ENCODE data around the gene MLLT10. TPM values are rescaled to one million over a fixed set of nuclear protein-coding genes. Genes with fewer than 3 reads are reported as not detected.
"Not testable (repeated sequence)": the region's sequence is repeated elsewhere in the genome, so short reads cannot be mapped to it uniquely, and the experiment has no call there.

Gene MLLT10
- total RNA-seq, 1 experiment from 2014 or later = 72.3 TPM

DNA sequence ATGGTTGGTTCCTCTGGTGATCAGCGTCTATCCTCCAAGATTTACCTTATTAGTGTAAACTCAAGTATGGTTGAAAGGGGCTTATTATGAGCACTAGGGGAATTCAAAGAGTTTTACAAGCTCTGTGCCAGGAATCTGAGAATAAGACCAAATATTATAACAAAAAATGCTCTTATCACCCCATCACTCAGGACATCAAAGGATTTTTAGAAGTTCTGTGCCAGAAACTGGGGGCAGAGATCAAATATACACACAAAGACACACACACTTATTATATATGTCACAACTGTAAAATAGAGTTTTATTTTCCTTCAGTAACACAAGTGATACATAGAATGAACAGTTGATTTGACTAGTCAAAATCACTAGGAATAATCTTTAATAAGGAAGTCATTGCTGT, 89.3 kb downstream of the MLLT10 start:
- Histone ChIP-seq H2AK5ac (ENCODE audit: insufficient read length, low read length) (no peak overlapping the region), H3T11ph (ENCODE audit: low read length) (no peak overlapping the region), H3K9ac (ENCODE audit: extremely low read depth, insufficient read length, low read length) (no peak overlapping the region), H3K4ac (ENCODE audit: low read depth, low read length) (no peak overlapping the region), H4K5ac (ENCODE audit: insufficient read length, low read depth, low read length) (no peak overlapping the region), H3K56ac (ENCODE audit: insufficient read length, low read depth, low read length) (no peak overlapping the region), H2BK120ac (ENCODE audit: low read depth, low read length, poor library complexity, severe bottlenecking) (no peak overlapping the region), H3K14ac (ENCODE audit: insufficient read depth, low read length) (no peak overlapping the region), H3K79me1 (ENCODE audit: insufficient read depth, low read depth, low read length, poor library complexity, severe bottlenecking) (no peaks in the 10 kb centered on the region), H3K23ac (ENCODE audit: insufficient read length, low read depth, low read length) (no peak overlapping the region), H3K27ac (ENCODE audit: insufficient read length, low read depth, low read length) (no peak overlapping the region), H3K23me2 (ENCODE audit: insufficient read length, low read depth, low read length, poor library complexity, severe bottlenecking) (no peaks in the 10 kb centered on the region), H4K91ac (ENCODE audit: insufficient read length, low read depth, low read length) (no peak overlapping the region), H2AFZ (ENCODE audit: low read length) (no peak overlapping the region), H3K9me3 (ENCODE audit: control insufficient read depth, low read depth, low read length) (no peaks in the 10 kb centered on the region), H3K4me2 (ENCODE audit: insufficient read depth, insufficient read length, low read length) (no peak overlapping the region), H3K79me2 (ENCODE audit: insufficient read depth, low read length) (no peaks in the 10 kb centered on the region; the same call in 1 of the 2 replicates), H3K27me3 (ENCODE audit: insufficient read depth, low read length) (no peaks in the 10 kb centered on the region), H4K8ac (replicated peaks; ENCODE audit: insufficient read length, low read depth, low read length) (no peak overlapping the region), H3K18ac (ENCODE audit: insufficient read length, low read depth, low read length) (no peak overlapping the region), H2BK5ac (ENCODE audit: insufficient read length, low read length) (no peak overlapping the region), H3K4me1 (ENCODE audit: insufficient read depth, low read length) (no peaks in the 10 kb centered on the region; the same call in 1 of the 2 replicates), H2BK20ac (ENCODE audit: low read depth, low read length, poor library complexity, severe bottlenecking) (no peak overlapping the region), H2BK15ac (ENCODE audit: low read depth, low read length) (no peak overlapping the region), H4K20me1 (ENCODE audit: control insufficient read depth, insufficient read depth, insufficient read length) (no peaks in the 10 kb centered on the region), H2BK12ac (ENCODE audit: insufficient read length, low read depth, low read length) (no peak overlapping the region)
- no CpG with 5 or more reads among the region's 1 CpG for WGBS (ENCODE audit: extremely low coverage, insufficient read length, low lambda C conversion rate)
- Mint-ChIP-seq H3K27me3 (ENCODE audit: low read depth) (no peaks in the 10 kb centered on the region), H3K9me3 (no peaks in the 10 kb centered on the region), H3K27ac (no peak overlapping the region), H3K4me3 (no peak overlapping the region), H3K36me3 (ENCODE audit: insufficient read depth in 1 of 3, low read depth in 3 of 3) (peaks cover 11 to 40% (median 37%) of the 10 kb centered on the region in 3 experiments; a peak in 5 of 7 replicates), H3K4me1 (no peaks in the 10 kb centered on the region)
- no peak for DNase-seq
- TF ChIP-seq, protein P1, sequence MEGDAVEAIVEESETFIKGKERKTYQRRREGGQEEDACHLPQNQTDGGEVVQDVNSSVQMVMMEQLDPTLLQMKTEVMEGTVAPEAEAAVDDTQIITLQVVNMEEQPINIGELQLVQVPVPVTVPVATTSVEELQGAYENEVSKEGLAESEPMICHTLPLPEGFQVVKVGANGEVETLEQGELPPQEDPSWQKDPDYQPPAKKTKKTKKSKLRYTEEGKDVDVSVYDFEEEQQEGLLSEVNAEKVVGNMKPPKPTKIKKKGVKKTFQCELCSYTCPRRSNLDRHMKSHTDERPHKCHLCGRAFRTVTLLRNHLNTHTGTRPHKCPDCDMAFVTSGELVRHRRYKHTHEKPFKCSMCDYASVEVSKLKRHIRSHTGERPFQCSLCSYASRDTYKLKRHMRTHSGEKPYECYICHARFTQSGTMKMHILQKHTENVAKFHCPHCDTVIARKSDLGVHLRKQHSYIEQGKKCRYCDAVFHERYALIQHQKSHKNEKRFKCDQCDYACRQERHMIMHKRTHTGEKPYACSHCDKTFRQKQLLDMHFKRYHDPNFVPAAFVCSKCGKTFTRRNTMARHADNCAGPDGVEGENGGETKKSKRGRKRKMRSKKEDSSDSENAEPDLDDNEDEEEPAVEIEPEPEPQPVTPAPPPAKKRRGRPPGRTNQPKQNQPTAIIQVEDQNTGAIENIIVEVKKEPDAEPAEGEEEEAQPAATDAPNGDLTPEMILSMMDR (conservative IDR thresholded peaks at IDR 0.05) = no peak

DNA sequence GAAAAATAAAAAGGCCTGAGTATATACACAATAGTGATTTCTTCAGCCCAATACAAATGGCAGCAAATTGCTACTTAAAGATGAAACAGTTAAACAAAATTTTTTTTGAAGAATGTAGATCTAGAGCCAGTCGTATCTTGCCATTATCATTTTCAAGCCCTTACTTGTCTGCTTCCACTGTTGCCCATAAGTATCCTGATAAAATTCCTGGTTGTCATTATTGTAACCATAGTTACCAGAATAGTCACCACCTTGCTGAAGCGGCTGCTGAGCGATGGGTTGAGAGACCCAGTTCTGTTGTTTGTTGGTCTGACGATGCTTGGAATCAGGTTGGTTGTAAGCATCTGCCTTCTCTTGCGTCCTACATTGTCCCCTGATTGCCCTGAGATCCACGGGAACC, 90.4 kb downstream of the MLLT10 start:
- H4K5ac ChIP-seq (ENCODE audit: insufficient read length, low read depth, low read length); H4K91ac ChIP-seq (ENCODE audit: insufficient read length, low read depth, low read length); H3K9me3 Mint-ChIP-seq; H3K4me1 ChIP-seq (ENCODE audit: insufficient read depth, low read length); H3K79me2 ChIP-seq (ENCODE audit: insufficient read depth, low read length); H3K4ac ChIP-seq (ENCODE audit: low read depth, low read length); H2BK20ac ChIP-seq (ENCODE audit: low read depth, low read length, poor library complexity, severe bottlenecking); H2BK120ac ChIP-seq (ENCODE audit: low read depth, low read length, poor library complexity, severe bottlenecking); H3K4me1 Mint-ChIP-seq; H3K9me3 ChIP-seq (ENCODE audit: control insufficient read depth, low read depth, low read length); H3K23ac ChIP-seq (ENCODE audit: insufficient read length, low read depth, low read length); H2BK12ac ChIP-seq (ENCODE audit: insufficient read length, low read depth, low read length); H3K79me1 ChIP-seq (ENCODE audit: insufficient read depth, low read depth, low read length, poor library complexity, severe bottlenecking); H2BK5ac ChIP-seq (ENCODE audit: insufficient read length, low read length); H2AFZ ChIP-seq (ENCODE audit: low read length); DNase-seq; H3K56ac ChIP-seq (ENCODE audit: insufficient read length, low read depth, low read length); H3K9ac ChIP-seq (ENCODE audit: extremely low read depth, insufficient read length, low read length); H3K23me2 ChIP-seq (ENCODE audit: insufficient read length, low read depth, low read length, poor library complexity, severe bottlenecking); H3K27ac ChIP-seq (ENCODE audit: insufficient read length, low read depth, low read length); H3K4me3 Mint-ChIP-seq; H3K27ac Mint-ChIP-seq; H3K27me3 ChIP-seq (ENCODE audit: insufficient read depth, low read length); H3K18ac ChIP-seq (ENCODE audit: insufficient read length, low read depth, low read length); H4K8ac ChIP-seq (replicated peaks; ENCODE audit: insufficient read length, low read depth, low read length); H3K14ac ChIP-seq (ENCODE audit: insufficient read depth, low read length); H3K4me2 ChIP-seq (ENCODE audit: insufficient read depth, insufficient read length, low read length); H4K20me1 ChIP-seq (ENCODE audit: control insufficient read depth, insufficient read depth, insufficient read length); H3K27me3 Mint-ChIP-seq (ENCODE audit: low read depth); H2BK15ac ChIP-seq (ENCODE audit: low read depth, low read length); H2AK5ac ChIP-seq (ENCODE audit: insufficient read length, low read length); H3T11ph ChIP-seq (ENCODE audit: low read length): not testable (repeated sequence)
- peaks cover 11 to 39% (median 29%) of the 10 kb centered on the region in 3 experiments; a peak in 5 of 7 replicates for H3K36me3 Mint-ChIP-seq (ENCODE audit: insufficient read depth in 1 of 3, low read depth in 3 of 3)
- WGBS (ENCODE audit: extremely low coverage, insufficient read length, low lambda C conversion rate) = no CpG with 5 or more reads among the region's 6 CpGs
